Cardiac muscle cell (in vitro differentiated cells and primary cell): ENCODE measurements around the gene SPAG16. TPM values are rescaled to one million over a fixed set of nuclear protein-coding genes. Genes with fewer than 3 reads are reported as not detected.

Source experiments
- DNase-seq, 2 donors: peaks; one replicate each; pipeline versions ENCODE4 v3.0.0 to v3.0.0-alpha.2; 2010 to 2017; ENCODE audit warnings: low read depth in 1 of 2, low spot score in 1 of 2
- H3K27ac ChIP-seq: fragments of 200-600 bp; sonication (generic); 2 replicates; pipeline ENCODE4 v1.5.1; 2016
- H3K27me3 ChIP-seq: fragments of 200-600 bp; sonication (generic); 2 replicates; pipeline ENCODE4 v1.6.0; 2016; ENCODE audit warnings: control low read depth
- H3K36me3 ChIP-seq: fragments of 200-600 bp; sonication (generic); 2 replicates; pipeline ENCODE4 v1.5.1; 2016; ENCODE audit warnings: control low read depth
- H3K4me1 ChIP-seq: fragments of 200-600 bp; sonication (generic); 2 replicates; pipeline ENCODE4 v1.8.1; 2017; ENCODE audit warnings: low read depth, mild to moderate bottlenecking, mixed run types
- H3K4me3 ChIP-seq: fragments of 200-600 bp; sonication (generic); 2 replicates; pipeline ENCODE4 v1.5.1; 2016; ENCODE audit warnings: mild to moderate bottlenecking
- H3K9me3 ChIP-seq: fragments of 200-600 bp; sonication (generic); 2 replicates; pipeline ENCODE4 v1.5.1; 2017; ENCODE audit warnings: low read depth, mild to moderate bottlenecking, control low read depth
- CTCF ChIP-seq: IDR thresholded peaks from 2 replicates; pipeline ENCODE4 v1.5.1; 2012; ENCODE audit warnings: low read depth, mild to moderate bottlenecking, low read length
- polyA plus RNA-seq: library from polyadenylated mRNA; unstranded; fragments of >200 nt; fragmentation: Nextera tagmentation; extraction: Ambion mirVana; gene quantifications from 2 replicates; pipeline ENCODE4 v1.2.1, GENCODE V29; 2016
- total RNA-seq: library from RNA; depleted of rRNA; stranded (reverse); fragments of >200 nt; gene quantifications from 2 replicates; pipeline ENCODE4 v1.2.3, GENCODE V29; 2016

Gene SPAG16
- total and polyA plus RNA-seq, 2 experiments from 2014 or later: 32.8 to 57.9 TPM

GRCh38 chr2:213722565-213722964, 438.3 kb downstream of the SPAG16 start:
- Histone ChIP-seq H3K27me3 (no peaks in the 10 kb centered on the region), H3K27ac (no peak overlapping the region), H3K4me1 (peaks cover 11% of the 10 kb centered on the region), H3K36me3 (no peaks in the 10 kb centered on the region), H3K9me3 (no peaks in the 10 kb centered on the region), H3K4me3 (no peak overlapping the region)
- no peak for TF ChIP-seq CTCF
- DNase-seq: no peak

- H3K36me3 ChIP-seq: no peaks in the 10 kb centered on the region
- H3K4me1 ChIP-seq: peaks cover 11% of the 10 kb centered on the region
- no peak overlapping the region for H3K4me3 ChIP-seq
- no peak for DNase-seq
- H3K9me3 ChIP-seq: no peaks in the 10 kb centered on the region
- TF ChIP-seq CTCF: no peak
- no peak overlapping the region for H3K27ac ChIP-seq
- no peaks in the 10 kb centered on the region for H3K27me3 ChIP-seq
Observed at GRCh38 chr2:213723041-213723560, 438.8 kb downstream of the SPAG16 start.

- no peak for TF ChIP-seq CTCF
- H3K27me3 ChIP-seq: no peaks in the 10 kb centered on the region
- no peaks in the 10 kb centered on the region for H3K9me3 ChIP-seq
Observed at GRCh38 chr2:213723707-213724106, 439.4 kb downstream of the SPAG16 start.

GRCh38 chr2:213726101-213726500, 441.8 kb downstream of the SPAG16 start:
- Histone ChIP-seq H3K4me3 (no peak overlapping the region), H3K4me1 (peaks cover 14% of the 10 kb centered on the region), H3K36me3 (no peaks in the 10 kb centered on the region), H3K27me3 (no peaks in the 10 kb centered on the region), H3K27ac (no peak overlapping the region), H3K9me3 (no peaks in the 10 kb centered on the region)
- TF ChIP-seq CTCF: no peak
- no peak for DNase-seq

More at GRCh38 chr2:213723707-213724106, 439.4 kb downstream of the SPAG16 start:
- no peak overlapping the region for H3K27ac ChIP-seq
- H3K4me1 ChIP-seq: peaks cover 11% of the 10 kb centered on the region
- H3K4me3 ChIP-seq: no peak overlapping the region
- H3K36me3 ChIP-seq: no peaks in the 10 kb centered on the region
- DNase-seq: no peak

- H3K4me1 ChIP-seq: peaks cover 3% of the 10 kb centered on the region
- no peaks in the 10 kb centered on the region for H3K36me3 ChIP-seq
- no peaks in the 10 kb centered on the region for H3K9me3 ChIP-seq
- no peak for TF ChIP-seq CTCF
- no peaks in the 10 kb centered on the region for H3K27me3 ChIP-seq
- H3K4me3 ChIP-seq: no peak overlapping the region
- no peak overlapping the region for H3K27ac ChIP-seq
- no peak for DNase-seq
Observed at GRCh38 chr2:213733893-213734292, 449.6 kb downstream of the SPAG16 start.
